ENCODE results near the gene TSC22D2. TPM values are rescaled to one million over a fixed set of nuclear protein-coding genes. Genes with fewer than 3 reads are reported as not detected.

Gene TSC22D2
- total and polyA plus RNA-seq, 10 of the 15 experiments (the other 5 are each of a cell fraction or from before 2014, with no cell fraction given) = 7.4 to 19.4 (median 10.9) TPM

DNA sequence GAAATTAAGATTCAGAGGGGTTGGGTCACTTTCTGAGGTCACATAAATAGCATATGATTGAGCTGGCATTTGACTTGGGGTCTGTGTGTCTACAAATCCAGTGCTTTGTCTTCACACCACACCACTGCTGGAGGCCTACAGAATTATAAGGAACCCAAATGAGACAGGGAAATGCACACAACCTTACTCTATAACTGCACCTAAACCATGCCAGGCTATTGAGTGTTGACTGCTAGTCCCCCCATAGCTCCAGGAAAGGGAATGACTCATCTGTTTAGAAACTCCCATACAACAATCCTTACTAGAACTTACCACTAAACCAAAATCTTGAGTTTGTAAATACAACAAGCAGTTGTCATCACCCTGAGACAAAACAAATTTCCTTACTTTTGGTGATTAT lies 16.9 kb upstream of the TSC22D2 start:
- no peaks in the 10 kb centered on the region for H4K20me1 ChIP-seq (ENCODE audit: control insufficient read depth, insufficient read depth)
- no peaks in the 10 kb centered on the region for H3K36me3 ChIP-seq (ENCODE audit: control insufficient read depth in 2 of 2, insufficient read depth in 2 of 2, low read length in 1 of 2)
- H2AFZ ChIP-seq (ENCODE audit: control insufficient read depth, low read depth, low read length) = no peak overlapping the region
- TF ChIP-seq MYC (IDR thresholded peaks at IDR 0.05; ENCODE audit: insufficient read depth, insufficient read length, insufficient replicate concordance, low read length, severe bottlenecking) (no peak), WRNIP1 (IDR thresholded peaks at IDR 0.05; ENCODE audit: borderline replicate concordance, low read depth, low read length) (no peak), ZZZ3 (IDR thresholded peaks at IDR 0.05; ENCODE audit: control insufficient read depth, insufficient read length, low read depth) (no peak), FOXK2 (IDR thresholded peaks at IDR 0.05) (no peak), ZBED1 (IDR thresholded peaks at IDR 0.05; ENCODE audit: borderline replicate concordance) (no peak), KLF5 (IDR thresholded peaks at IDR 0.05; ENCODE audit: partially characterized antibody) (no peak), POLR2AphosphoS5 (IDR thresholded peaks at IDR 0.05; ENCODE audit: low read length) (no peak), IRF4 (IDR thresholded peaks at IDR 0.05; ENCODE audit: low read depth, low read length) (no peak), NRF1 (conservative IDR thresholded peaks at IDR 0.05; ENCODE audit: low read depth, low read length) (no peak)
- TF ChIP-seq, protein P1, sequence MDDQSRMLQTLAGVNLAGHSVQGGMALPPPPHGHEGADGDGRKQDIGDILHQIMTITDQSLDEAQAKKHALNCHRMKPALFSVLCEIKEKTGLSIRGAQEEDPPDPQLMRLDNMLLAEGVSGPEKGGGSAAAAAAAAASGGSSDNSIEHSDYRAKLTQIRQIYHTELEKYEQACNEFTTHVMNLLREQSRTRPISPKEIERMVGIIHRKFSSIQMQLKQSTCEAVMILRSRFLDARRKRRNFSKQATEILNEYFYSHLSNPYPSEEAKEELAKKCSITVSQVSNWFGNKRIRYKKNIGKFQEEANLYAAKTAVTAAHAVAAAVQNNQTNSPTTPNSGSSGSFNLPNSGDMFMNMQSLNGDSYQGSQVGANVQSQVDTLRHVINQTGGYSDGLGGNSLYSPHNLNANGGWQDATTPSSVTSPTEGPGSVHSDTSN (IDR thresholded peaks at IDR 0.05; ENCODE audit: insufficient replicate concordance, low read depth, low read length) = no peak
- TF ChIP-seq, protein P2, sequence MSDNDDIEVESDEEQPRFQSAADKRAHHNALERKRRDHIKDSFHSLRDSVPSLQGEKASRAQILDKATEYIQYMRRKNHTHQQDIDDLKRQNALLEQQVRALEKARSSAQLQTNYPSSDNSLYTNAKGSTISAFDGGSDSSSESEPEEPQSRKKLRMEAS (IDR thresholded peaks at IDR 0.05; ENCODE audit: low read depth, low read length) = no peak
- TF ChIP-seq, protein P3, sequence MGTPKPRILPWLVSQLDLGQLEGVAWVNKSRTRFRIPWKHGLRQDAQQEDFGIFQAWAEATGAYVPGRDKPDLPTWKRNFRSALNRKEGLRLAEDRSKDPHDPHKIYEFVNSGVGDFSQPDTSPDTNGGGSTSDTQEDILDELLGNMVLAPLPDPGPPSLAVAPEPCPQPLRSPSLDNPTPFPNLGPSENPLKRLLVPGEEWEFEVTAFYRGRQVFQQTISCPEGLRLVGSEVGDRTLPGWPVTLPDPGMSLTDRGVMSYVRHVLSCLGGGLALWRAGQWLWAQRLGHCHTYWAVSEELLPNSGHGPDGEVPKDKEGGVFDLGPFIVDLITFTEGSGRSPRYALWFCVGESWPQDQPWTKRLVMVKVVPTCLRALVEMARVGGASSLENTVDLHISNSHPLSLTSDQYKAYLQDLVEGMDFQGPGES (IDR thresholded peaks at IDR 0.05) = no peak
- TF ChIP-seq, protein P4, sequence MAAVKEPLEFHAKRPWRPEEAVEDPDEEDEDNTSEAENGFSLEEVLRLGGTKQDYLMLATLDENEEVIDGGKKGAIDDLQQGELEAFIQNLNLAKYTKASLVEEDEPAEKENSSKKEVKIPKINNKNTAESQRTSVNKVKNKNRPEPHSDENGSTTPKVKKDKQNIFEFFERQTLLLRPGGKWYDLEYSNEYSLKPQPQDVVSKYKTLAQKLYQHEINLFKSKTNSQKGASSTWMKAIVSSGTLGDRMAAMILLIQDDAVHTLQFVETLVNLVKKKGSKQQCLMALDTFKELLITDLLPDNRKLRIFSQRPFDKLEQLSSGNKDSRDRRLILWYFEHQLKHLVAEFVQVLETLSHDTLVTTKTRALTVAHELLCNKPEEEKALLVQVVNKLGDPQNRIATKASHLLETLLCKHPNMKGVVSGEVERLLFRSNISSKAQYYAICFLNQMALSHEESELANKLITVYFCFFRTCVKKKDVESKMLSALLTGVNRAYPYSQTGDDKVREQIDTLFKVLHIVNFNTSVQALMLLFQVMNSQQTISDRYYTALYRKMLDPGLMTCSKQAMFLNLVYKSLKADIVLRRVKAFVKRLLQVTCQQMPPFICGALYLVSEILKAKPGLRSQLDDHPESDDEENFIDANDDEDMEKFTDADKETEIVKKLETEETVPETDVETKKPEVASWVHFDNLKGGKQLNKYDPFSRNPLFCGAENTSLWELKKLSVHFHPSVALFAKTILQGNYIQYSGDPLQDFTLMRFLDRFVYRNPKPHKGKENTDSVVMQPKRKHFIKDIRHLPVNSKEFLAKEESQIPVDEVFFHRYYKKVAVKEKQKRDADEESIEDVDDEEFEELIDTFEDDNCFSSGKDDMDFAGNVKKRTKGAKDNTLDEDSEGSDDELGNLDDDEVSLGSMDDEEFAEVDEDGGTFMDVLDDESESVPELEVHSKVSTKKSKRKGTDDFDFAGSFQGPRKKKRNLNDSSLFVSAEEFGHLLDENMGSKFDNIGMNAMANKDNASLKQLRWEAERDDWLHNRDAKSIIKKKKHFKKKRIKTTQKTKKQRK (IDR thresholded peaks at IDR 0.05; ENCODE audit: low read depth, low read length) = no peak
- TF ChIP-seq, protein P5, sequence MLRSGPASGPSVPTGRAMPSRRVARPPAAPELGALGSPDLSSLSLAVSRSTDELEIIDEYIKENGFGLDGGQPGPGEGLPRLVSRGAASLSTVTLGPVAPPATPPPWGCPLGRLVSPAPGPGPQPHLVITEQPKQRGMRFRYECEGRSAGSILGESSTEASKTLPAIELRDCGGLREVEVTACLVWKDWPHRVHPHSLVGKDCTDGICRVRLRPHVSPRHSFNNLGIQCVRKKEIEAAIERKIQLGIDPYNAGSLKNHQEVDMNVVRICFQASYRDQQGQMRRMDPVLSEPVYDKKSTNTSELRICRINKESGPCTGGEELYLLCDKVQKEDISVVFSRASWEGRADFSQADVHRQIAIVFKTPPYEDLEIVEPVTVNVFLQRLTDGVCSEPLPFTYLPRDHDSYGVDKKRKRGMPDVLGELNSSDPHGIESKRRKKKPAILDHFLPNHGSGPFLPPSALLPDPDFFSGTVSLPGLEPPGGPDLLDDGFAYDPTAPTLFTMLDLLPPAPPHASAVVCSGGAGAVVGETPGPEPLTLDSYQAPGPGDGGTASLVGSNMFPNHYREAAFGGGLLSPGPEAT (IDR thresholded peaks at IDR 0.05; ENCODE audit: low read depth) = no peak
- TF ChIP-seq, protein P6, sequence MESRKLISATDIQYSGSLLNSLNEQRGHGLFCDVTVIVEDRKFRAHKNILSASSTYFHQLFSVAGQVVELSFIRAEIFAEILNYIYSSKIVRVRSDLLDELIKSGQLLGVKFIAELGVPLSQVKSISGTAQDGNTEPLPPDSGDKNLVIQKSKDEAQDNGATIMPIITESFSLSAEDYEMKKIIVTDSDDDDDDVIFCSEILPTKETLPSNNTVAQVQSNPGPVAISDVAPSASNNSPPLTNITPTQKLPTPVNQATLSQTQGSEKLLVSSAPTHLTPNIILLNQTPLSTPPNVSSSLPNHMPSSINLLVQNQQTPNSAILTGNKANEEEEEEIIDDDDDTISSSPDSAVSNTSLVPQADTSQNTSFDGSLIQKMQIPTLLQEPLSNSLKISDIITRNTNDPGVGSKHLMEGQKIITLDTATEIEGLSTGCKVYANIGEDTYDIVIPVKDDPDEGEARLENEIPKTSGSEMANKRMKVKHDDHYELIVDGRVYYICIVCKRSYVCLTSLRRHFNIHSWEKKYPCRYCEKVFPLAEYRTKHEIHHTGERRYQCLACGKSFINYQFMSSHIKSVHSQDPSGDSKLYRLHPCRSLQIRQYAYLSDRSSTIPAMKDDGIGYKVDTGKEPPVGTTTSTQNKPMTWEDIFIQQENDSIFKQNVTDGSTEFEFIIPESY (IDR thresholded peaks at IDR 0.05) = no peak
- peaks cover 9% of the 10 kb centered on the region for H3K4me1 ChIP-seq (ENCODE audit: control insufficient read depth, insufficient read depth, low read length)
- intact Hi-C loops (cut with micrococcal nuclease; ENCODE audit: unreplicated experiment) (loop anchor here (5.0 kb wide), 1 partner anchor 371 kb away; the partner anchor contains the start of gene SIAH2), in situ Hi-C loops (cut with MboI) (no loop called here)
- ATAC-seq = no peak
- H3K79me2 ChIP-seq (ENCODE audit: control insufficient read depth, insufficient read depth, low read length) = no peaks in the 10 kb centered on the region
- RAD21 ChIA-PET (ENCODE audit: unreplicated experiment) = interaction anchor here (0.9 to 5.7 kb wide), 3 partner anchors 9 to 21 kb away, joined by 3 to 46 read pairs (median 3); partner anchors contain the start of gene TSC22D2
- no peaks in the 10 kb centered on the region for H3K9me3 ChIP-seq (replicated peaks; ENCODE audit: control insufficient read depth, insufficient read depth, low read length)
- FAIRE-seq = no peak
- no TSS peak for BruUV-seq (replicated peaks)
- CTCF ChIA-PET = interaction anchor here (1.3 kb wide), 1 partner anchor 16 kb away, joined by 7 read pairs; the partner anchor contains the start of gene TSC22D2
- H3K4me3 ChIP-seq = no peak overlapping the region
- DNase-seq (ENCODE audit: low read depth, low spot score) = no peak
- H3K4me2 ChIP-seq (ENCODE audit: control insufficient read depth, insufficient read depth) = no peak overlapping the region
- POLR2A ChIA-PET = interaction anchor here (0.5 to 3.5 kb wide), 5 partner anchors 13 to 1903 kb away, joined by 3 to 25 read pairs (median 4); partner anchors contain the start of gene TSC22D2
- SMC1A ChIA-PET (ENCODE audit: uncharacterized antibody, unreplicated experiment) = interaction anchor here (0.8 to 13.9 kb wide), 13 partner anchors 10 to 104 kb away, joined by 3 to 128 read pairs (median 3); partner anchors contain the start of gene TSC22D2
- H3K27ac ChIP-seq (ENCODE audit: control insufficient read depth, insufficient read depth) = no peak overlapping the region
- H3K27me3 ChIP-seq (replicated peaks in 1 of 2; ENCODE audit: control insufficient read depth in 2 of 2, insufficient read depth in 2 of 2, low read length in 1 of 2) = no peaks in the 10 kb centered on the region
- no peak overlapping the region for H3K9ac ChIP-seq (ENCODE audit: control insufficient read depth, insufficient read depth, low read length)

Measured in GM12878 (cell line).